HG02759 (cell line): ENCODE results near the gene ZNF23.

Source experiments
- ATAC-seq: cut with Tn5 transposase; IDR thresholded peaks from one replicate; pipeline ENCODE4 v1.9.1; 2021; ENCODE audit warnings: mild to moderate bottlenecking, moderate library complexity; ENCODE audit not compliant: unreplicated experiment

ZNF23 gene

GRCh38 chr16:71399801-71400563, 62.1 kb downstream of the ZNF23 start:
- ATAC-seq, result no peak
